Measurements from ENCODE around the gene TPK1.

The TPK1 gene

DNA sequence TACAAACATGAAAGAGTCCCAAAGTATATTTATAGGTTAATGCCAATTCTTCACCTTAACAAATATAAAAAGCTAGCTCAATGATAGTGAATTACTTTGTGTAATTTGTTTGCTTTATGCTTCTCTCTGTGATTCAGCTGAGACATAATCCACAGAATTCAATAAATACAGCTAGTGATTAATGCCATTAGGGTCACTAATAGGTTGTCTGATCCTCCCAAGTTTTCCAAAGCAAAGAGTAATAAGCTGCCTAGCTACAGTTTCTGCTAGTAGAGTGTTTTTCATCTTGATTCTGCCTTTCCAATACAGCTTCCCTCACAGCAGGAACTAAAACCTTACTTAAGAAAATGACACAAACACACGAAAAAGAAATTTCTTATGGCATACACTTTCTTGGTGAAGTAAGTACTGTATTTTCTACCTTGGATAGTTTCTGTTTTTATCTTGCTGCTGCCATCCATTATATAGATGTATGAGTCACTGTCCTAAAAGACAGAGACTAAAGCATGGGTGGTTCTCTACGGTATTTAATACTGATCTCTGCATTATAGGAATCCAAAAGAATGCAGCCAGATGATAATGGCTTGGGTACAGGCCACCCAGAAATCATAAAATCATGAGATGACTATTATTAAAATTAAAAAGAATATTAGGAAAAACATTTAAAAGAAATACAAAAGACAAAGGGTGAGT, 170.0 kb downstream of the TPK1 start:
- Histone ChIP-seq H3K4me3 (ENCODE audit: low read length) (no peak overlapping the region), H3K36me3 (ENCODE audit: insufficient read depth, low read length) (no peaks in the 10 kb centered on the region), H3K27me3 (ENCODE audit: control insufficient read depth, insufficient read depth, low read length) (no peaks in the 10 kb centered on the region), H3K9me3 (replicated peaks; ENCODE audit: low read length) (no peaks in the 10 kb centered on the region), H3K4me1 (ENCODE audit: control insufficient read depth, insufficient read depth, low read length) (no peaks in the 10 kb centered on the region), H3K4me2 (ENCODE audit: low read length) (no peak overlapping the region), H3K9ac (ENCODE audit: low read depth, low read length) (no peak overlapping the region)

DNA sequence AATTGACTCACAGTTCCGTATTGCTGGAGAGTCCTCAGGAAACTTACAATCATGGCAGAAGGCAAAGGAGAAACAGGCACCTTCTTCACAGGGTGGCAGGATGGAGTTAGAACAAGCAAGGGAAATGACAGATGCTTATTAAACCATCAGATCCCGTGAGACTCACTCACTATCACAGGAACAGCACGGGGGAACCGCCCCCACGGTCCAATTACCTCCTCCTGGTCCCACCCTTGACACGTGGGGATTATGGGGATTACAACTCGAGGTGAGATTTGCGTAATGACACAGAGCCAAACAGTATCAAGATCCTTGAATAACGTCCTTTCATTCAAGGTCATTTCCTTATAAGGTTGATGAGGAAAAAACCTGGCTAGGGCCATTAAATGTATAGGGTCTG, 176.6 kb downstream of the TPK1 start:
- H3K9ac ChIP-seq (ENCODE audit: low read depth, low read length): no peak overlapping the region
- no peaks in the 10 kb centered on the region for H3K4me1 ChIP-seq (ENCODE audit: control insufficient read depth, insufficient read depth, low read length)
- no peak overlapping the region for H3K4me3 ChIP-seq (ENCODE audit: low read length)
- H3K27me3 ChIP-seq (ENCODE audit: control insufficient read depth, insufficient read depth, low read length): no peaks in the 10 kb centered on the region
- H3K4me2 ChIP-seq (ENCODE audit: low read length): no peak overlapping the region
- H3K9me3 ChIP-seq (replicated peaks; ENCODE audit: low read length): no peaks in the 10 kb centered on the region
- H3K36me3 ChIP-seq (ENCODE audit: insufficient read depth, low read length): no peaks in the 10 kb centered on the region

DNA sequence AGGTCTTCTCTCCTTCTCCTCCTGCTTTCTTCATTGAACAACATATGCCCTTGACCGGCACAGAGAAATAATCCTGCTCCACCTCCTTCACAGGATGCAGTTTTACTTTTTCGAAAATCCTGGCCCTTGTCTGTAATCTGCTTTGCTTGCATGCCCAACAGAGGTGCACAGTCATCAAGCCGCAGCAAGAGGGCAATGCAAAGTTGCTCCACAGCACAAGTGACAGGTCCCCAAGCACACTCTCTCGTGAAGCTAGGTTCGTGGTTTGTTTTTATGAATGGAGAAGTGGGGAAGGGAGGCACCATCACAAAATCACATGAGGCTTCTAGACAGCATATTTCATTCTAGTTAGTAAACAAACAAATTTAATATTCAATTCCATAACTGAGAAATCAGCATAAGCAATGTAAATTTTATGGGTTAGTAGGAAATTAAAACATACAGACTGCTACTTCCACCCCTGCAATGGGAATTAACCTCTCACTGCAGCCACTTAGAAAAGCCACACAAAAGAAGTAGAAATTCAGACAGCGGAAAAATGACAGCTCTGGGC, 178.8 kb downstream of the TPK1 start:
- Histone ChIP-seq H3K4me3 (ENCODE audit: low read length) (no peak overlapping the region), H3K4me2 (ENCODE audit: low read length) (no peak overlapping the region), H3K27me3 (ENCODE audit: control insufficient read depth, insufficient read depth, low read length) (no peaks in the 10 kb centered on the region), H3K36me3 (ENCODE audit: insufficient read depth, low read length) (no peaks in the 10 kb centered on the region), H3K4me1 (ENCODE audit: control insufficient read depth, insufficient read depth, low read length) (no peaks in the 10 kb centered on the region), H3K9me3 (replicated peaks; ENCODE audit: low read length) (no peaks in the 10 kb centered on the region), H3K9ac (ENCODE audit: low read depth, low read length) (no peak overlapping the region)

DNA sequence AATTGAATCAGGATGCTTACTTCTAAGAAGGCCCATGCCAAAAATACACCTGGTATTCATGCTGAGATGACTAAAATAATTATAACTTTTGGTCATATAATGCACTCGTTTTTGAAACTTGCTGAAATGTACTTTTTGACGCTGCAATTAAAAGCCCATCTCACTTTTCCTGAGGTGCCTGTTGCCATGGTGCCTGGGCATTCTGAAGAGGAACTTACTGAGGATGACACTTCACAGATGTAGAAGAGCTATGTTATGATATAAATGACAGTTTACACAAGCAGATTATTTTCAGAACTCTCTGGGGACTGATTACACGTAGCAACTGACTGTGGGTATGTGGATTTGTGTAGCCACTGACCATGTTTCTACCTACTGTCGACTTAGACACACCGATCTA, 182.4 kb downstream of the TPK1 start:
- H3K4me1 ChIP-seq (ENCODE audit: control insufficient read depth, insufficient read depth, low read length): no peaks in the 10 kb centered on the region
- no peaks in the 10 kb centered on the region for H3K36me3 ChIP-seq (ENCODE audit: insufficient read depth, low read length)
- H3K4me2 ChIP-seq (ENCODE audit: low read length): no peak overlapping the region
- no peaks in the 10 kb centered on the region for H3K27me3 ChIP-seq (ENCODE audit: control insufficient read depth, insufficient read depth, low read length)
- no peak overlapping the region for H3K4me3 ChIP-seq (ENCODE audit: low read length)
- H3K9ac ChIP-seq (ENCODE audit: low read depth, low read length): no peak overlapping the region
- H3K9me3 ChIP-seq (replicated peaks; ENCODE audit: low read length): no peaks in the 10 kb centered on the region

DNA sequence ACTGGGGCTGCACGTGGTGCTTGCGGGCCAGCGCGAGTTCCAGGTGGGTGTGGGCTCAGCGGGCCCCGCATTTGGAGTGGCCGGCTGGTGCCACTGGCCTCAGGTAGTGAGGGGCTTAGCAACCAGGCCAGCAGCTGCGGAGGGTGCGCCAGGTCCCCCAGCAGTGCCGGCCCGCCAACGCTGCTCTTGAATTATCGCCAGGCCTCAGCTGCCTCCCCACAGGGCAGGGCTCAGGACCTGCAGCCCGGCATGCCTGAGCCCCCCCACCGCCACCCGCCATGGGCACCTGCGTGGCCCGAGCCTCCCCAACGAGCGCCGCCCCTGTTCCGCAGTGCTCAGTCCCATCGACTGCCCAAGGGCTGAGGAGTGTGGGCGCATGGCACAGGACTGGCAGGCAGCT, 185.4 kb downstream of the TPK1 start:
- no peaks in the 10 kb centered on the region for H3K27me3 ChIP-seq (ENCODE audit: control insufficient read depth, insufficient read depth, low read length)
- H3K9me3 ChIP-seq (replicated peaks; ENCODE audit: low read length): no peaks in the 10 kb centered on the region
- no peak overlapping the region for H3K4me2 ChIP-seq (ENCODE audit: low read length)
- no peak overlapping the region for H3K4me3 ChIP-seq (ENCODE audit: low read length)
- H3K9ac ChIP-seq (ENCODE audit: low read depth, low read length): no peak overlapping the region
- no peaks in the 10 kb centered on the region for H3K36me3 ChIP-seq (ENCODE audit: insufficient read depth, low read length)
- no peaks in the 10 kb centered on the region for H3K4me1 ChIP-seq (ENCODE audit: control insufficient read depth, insufficient read depth, low read length)

DNA sequence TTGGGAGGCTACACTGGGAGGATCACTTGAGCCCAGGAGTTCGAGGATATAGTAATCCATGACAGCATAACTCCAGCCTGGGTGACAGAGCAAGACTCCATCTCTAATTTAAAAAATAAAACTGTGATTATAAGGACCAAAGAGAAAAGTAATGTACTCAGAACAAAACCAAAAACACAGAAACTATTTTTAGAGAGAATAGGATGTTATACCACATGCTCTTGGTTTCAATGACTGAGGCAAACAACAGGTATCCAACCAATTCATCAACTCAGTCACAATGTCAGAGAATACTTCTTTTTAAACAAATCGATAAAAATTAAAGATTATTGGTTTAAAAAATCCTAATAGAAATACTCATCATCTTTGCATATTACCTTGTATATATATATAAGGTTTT, 186.7 kb downstream of the TPK1 start:
- Histone ChIP-seq H3K36me3 (ENCODE audit: insufficient read depth, low read length) (no peaks in the 10 kb centered on the region), H3K9ac (ENCODE audit: low read depth, low read length) (no peak overlapping the region), H3K9me3 (replicated peaks; ENCODE audit: low read length) (no peaks in the 10 kb centered on the region), H3K27me3 (ENCODE audit: control insufficient read depth, insufficient read depth, low read length) (no peaks in the 10 kb centered on the region), H3K4me1 (ENCODE audit: control insufficient read depth, insufficient read depth, low read length) (no peaks in the 10 kb centered on the region), H3K4me2 (ENCODE audit: low read length) (no peak overlapping the region), H3K4me3 (ENCODE audit: low read length) (no peak overlapping the region)

DNA sequence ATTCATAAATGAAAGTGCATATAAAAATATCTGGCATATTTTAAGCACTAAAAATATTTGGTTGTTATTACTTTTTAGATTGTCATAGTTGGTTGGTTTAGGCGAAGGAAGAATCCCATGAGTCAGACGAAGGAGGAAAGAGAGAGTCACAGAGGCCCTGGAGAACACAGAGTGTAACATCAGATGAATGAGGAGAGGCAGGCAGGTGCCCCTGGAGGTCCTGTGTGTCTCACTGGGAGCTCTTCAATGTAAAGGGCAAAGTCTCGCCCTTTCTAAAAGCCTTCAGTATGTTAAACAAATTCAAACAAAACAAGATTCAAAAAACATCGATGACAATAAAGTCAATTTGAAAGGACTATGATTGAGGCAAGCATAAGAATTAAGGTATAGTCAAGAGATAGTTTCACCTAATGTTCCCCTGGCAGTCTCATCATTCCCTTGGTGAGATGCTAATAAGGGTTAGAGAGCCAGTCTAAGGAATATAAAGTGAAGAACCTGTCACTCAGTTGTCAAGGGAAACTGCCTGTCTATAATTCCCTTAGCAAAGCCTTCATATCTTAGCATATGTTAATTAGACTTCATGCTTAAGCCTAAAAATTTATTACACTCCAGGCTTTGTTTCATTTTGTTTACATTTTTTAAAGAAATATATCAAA, 194.3 kb downstream of the TPK1 start:
- no peak overlapping the region for H3K4me3 ChIP-seq (ENCODE audit: low read length)
- H3K36me3 ChIP-seq (ENCODE audit: insufficient read depth, low read length): no peaks in the 10 kb centered on the region
- H3K9ac ChIP-seq (ENCODE audit: low read depth, low read length): no peak overlapping the region
- no peak overlapping the region for H3K4me2 ChIP-seq (ENCODE audit: low read length)
- no peaks in the 10 kb centered on the region for H3K4me1 ChIP-seq (ENCODE audit: control insufficient read depth, insufficient read depth, low read length)
- no peaks in the 10 kb centered on the region for H3K27me3 ChIP-seq (ENCODE audit: control insufficient read depth, insufficient read depth, low read length)
- H3K9me3 ChIP-seq (replicated peaks; ENCODE audit: low read length): no peaks in the 10 kb centered on the region

DNA sequence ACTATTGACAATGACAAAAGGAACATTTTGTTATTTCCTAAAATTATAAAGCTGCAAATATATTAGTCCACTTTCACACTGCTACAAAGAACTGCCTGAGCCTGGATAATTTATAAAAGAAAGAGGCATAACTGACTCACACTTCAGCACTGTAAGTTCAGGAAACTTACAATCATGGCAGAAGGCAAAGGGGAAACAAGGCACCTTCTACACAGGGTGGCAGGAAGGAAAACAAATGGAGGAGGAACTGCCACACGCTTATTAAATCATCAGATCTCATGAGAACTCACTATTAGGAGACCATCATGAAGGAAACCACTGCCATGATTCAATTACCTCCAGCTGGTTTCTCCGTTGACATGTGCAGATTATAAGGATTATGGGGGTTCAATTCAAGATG, 203.1 kb downstream of the TPK1 start:
- Histone ChIP-seq H3K36me3 (ENCODE audit: insufficient read depth, low read length) (no peaks in the 10 kb centered on the region), H3K9ac (ENCODE audit: low read depth, low read length) (no peak overlapping the region), H3K4me1 (ENCODE audit: control insufficient read depth, insufficient read depth, low read length) (no peaks in the 10 kb centered on the region), H3K27me3 (ENCODE audit: control insufficient read depth, insufficient read depth, low read length) (no peaks in the 10 kb centered on the region), H3K9me3 (replicated peaks; ENCODE audit: low read length) (no peaks in the 10 kb centered on the region), H3K4me3 (ENCODE audit: low read length) (no peak overlapping the region), H3K4me2 (ENCODE audit: low read length) (no peak overlapping the region)

DNA sequence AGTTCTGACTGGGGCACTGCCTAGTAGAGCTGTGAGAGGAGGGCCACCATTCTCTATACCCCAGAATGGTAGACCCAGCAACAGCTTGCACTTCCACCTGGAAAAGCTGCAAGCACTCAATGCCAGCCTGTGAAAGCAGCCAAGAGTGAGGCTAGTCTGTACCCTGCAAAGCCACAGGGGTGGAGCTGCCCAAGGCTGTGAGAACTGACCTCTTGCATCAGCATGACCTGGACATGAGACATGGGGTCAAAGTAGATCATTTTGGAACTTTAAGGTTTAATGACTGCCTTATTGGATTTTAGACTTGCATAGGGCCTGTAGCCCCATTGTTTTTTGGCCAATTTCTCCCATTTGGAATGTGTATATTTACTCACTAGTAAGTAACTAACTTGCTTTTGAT, 206.3 kb downstream of the TPK1 start:
- H3K27me3 ChIP-seq (ENCODE audit: control insufficient read depth, insufficient read depth, low read length): no peaks in the 10 kb centered on the region
- no peak overlapping the region for H3K4me2 ChIP-seq (ENCODE audit: low read length)
- H3K36me3 ChIP-seq (ENCODE audit: insufficient read depth, low read length): no peaks in the 10 kb centered on the region
- H3K9me3 ChIP-seq (replicated peaks; ENCODE audit: low read length): no peaks in the 10 kb centered on the region
- no peak overlapping the region for H3K9ac ChIP-seq (ENCODE audit: low read depth, low read length)
- H3K4me3 ChIP-seq (ENCODE audit: low read length): no peak overlapping the region
- H3K4me1 ChIP-seq (ENCODE audit: control insufficient read depth, insufficient read depth, low read length): no peaks in the 10 kb centered on the region

DNA sequence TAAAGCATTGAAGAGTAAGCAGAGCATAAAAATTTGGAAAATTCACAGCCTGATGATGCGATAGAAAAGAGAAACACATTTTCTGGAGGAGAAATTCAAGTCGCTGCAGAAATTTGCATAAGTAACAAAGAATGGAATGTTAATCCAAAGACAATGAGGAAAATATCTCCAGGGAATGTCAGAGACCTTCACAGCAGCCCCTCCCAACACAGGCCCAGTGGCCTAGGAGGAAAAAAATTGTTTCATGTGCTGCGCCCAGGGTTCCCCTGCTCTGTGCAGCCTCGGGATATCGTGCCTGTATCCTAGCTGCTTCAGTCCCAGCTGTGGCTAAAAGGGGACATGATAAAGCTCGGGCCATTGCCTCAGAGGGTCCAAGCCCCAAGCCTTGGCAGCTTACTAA, 206.8 kb downstream of the TPK1 start:
- no peaks in the 10 kb centered on the region for H3K36me3 ChIP-seq (ENCODE audit: insufficient read depth, low read length)
- no peak overlapping the region for H3K4me2 ChIP-seq (ENCODE audit: low read length)
- H3K9ac ChIP-seq (ENCODE audit: low read depth, low read length): no peak overlapping the region
- H3K9me3 ChIP-seq (replicated peaks; ENCODE audit: low read length): no peaks in the 10 kb centered on the region
- no peak overlapping the region for H3K4me3 ChIP-seq (ENCODE audit: low read length)
- H3K4me1 ChIP-seq (ENCODE audit: control insufficient read depth, insufficient read depth, low read length): no peaks in the 10 kb centered on the region
- H3K27me3 ChIP-seq (ENCODE audit: control insufficient read depth, insufficient read depth, low read length): no peaks in the 10 kb centered on the region

DNA sequence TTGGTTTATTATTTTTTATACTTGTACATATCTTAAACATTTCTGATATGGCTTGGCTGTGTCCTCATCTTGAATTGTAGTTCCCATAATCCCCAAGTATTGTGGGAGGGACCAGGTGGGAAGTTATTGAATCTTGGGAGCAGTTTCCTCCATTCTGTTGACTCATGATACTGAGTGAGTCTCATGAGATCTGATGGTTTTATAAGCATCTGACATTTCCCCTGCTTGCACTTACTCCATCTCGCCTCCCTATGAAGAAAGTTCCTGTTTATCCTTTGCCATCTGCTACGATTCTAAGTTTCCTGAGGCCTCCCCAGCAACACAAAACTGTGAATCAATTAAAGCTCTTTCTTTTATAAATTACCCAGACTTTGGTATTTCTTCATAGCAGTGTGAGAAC, 207.7 kb downstream of the TPK1 start:
- Histone ChIP-seq H3K4me2 (ENCODE audit: low read length) (no peak overlapping the region), H3K36me3 (ENCODE audit: insufficient read depth, low read length) (no peaks in the 10 kb centered on the region), H3K4me1 (ENCODE audit: control insufficient read depth, insufficient read depth, low read length) (no peaks in the 10 kb centered on the region), H3K9me3 (replicated peaks; ENCODE audit: low read length) (no peaks in the 10 kb centered on the region), H3K27me3 (ENCODE audit: control insufficient read depth, insufficient read depth, low read length) (no peaks in the 10 kb centered on the region), H3K9ac (ENCODE audit: low read depth, low read length) (no peak overlapping the region), H3K4me3 (ENCODE audit: low read length) (no peak overlapping the region)

DNA sequence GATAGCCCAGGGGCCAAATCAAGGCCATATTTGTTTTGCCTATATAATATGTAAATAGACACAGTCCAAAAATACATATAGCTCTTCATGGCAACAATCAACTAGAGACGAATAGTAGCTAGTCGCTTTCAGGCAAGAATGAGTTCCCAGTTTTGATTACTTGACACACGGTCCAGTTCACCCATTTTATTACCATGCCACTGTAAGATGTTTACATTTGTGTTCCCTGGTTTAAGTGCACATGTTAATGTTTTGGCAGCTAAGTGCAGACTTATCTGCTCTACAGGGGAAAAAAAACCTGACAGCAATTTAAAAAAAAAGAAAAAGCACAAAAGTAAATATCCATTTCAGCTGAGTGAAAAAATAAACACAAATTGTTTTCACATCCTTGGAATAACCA, 213.1 kb downstream of the TPK1 start:
- H3K4me2 ChIP-seq (ENCODE audit: low read length): no peak overlapping the region
- H3K9me3 ChIP-seq (replicated peaks; ENCODE audit: low read length): no peaks in the 10 kb centered on the region
- H3K4me1 ChIP-seq (ENCODE audit: control insufficient read depth, insufficient read depth, low read length): no peaks in the 10 kb centered on the region
- H3K9ac ChIP-seq (ENCODE audit: low read depth, low read length): no peak overlapping the region
- no peaks in the 10 kb centered on the region for H3K36me3 ChIP-seq (ENCODE audit: insufficient read depth, low read length)
- no peak overlapping the region for H3K4me3 ChIP-seq (ENCODE audit: low read length)
- H3K27me3 ChIP-seq (ENCODE audit: control insufficient read depth, insufficient read depth, low read length): no peaks in the 10 kb centered on the region

Data from skeletal muscle satellite cell (primary cell).